Panc1 (cell line): ENCODE measurements around the gene TBC1D10A. TPM values are rescaled to one million over a fixed set of nuclear protein-coding genes. Genes with fewer than 3 reads are reported as not detected.

ENCODE experiments used
- ATAC-seq: fragments of 200-7000 bp; cut with Tn5 transposase; 2 replicates; pipeline ENCODE4 v1.9.1; 2020; ENCODE audit warnings: mild to moderate bottlenecking, moderate library complexity
- BruUV-seq: library from RNA; stranded (reverse); fragments of 400-500 nt; replicated peaks from 2 replicates; lab custom pipeline; 2021; lab: Mats Ljungman, UMichigan
- CTCF ChIA-PET: fragments of 300-600 bp; sonication (Branson Sonifier 250); formaldehyde crosslinking; loops from one replicate; lab custom pipeline; 2022; ENCODE audit warnings: antibody characterized with exemption; lab: Charles Lee
- POLR2A ChIA-PET: fragments of 300-600 bp; sonication (Branson Sonifier 250); formaldehyde crosslinking; loops from one replicate; lab custom pipeline; 2022; ENCODE audit warnings: antibody characterized with exemption; lab: Charles Lee
- DNase-seq: peaks from one replicate; pipeline ENCODE4 v3.0.0-alpha.2; 2010; ENCODE audit warnings: low read depth, low spot score
- H3K27ac ChIP-seq: 2 replicates; pipeline ENCODE4 v1.5.1; 2011; ENCODE audit warnings: mild to moderate bottlenecking, low read length, inconsistent platforms
- H3K27me3 ChIP-seq: fragments of 200-500 bp; sonication (Bioruptor generic); 2 replicates; pipeline ENCODE4 v1.6.0; 2014; ENCODE audit warnings: low read length, inconsistent platforms; ENCODE audit not compliant: control insufficient read depth, insufficient read depth
- H3K36me3 ChIP-seq: fragments of 200-500 bp; sonication (Bioruptor generic); 2 replicates; pipeline ENCODE4 v1.5.1; 2014; ENCODE audit warnings: inconsistent platforms, mild to moderate bottlenecking, low read length, moderate library complexity; ENCODE audit not compliant: control insufficient read depth, insufficient read depth
- H3K4me1 ChIP-seq: 2 replicates; pipeline ENCODE4 v1.5.1; 2011; ENCODE audit warnings: inconsistent platforms, mild to moderate bottlenecking, low read length, moderate library complexity; ENCODE audit not compliant: control insufficient read depth, insufficient read depth
- H3K4me3 ChIP-seq, 2 experiments: 2 replicates each; pipeline ENCODE4 v1.5.1; 2011 to 2012; ENCODE audit warnings: low read depth in 2 of 2, low read length in 2 of 2, mild to moderate bottlenecking in 2 of 2, inconsistent platforms in 1 of 2, moderate library complexity in 1 of 2
- H3K9me3 ChIP-seq: fragments of 200-500 bp; sonication (Bioruptor generic); 2 replicates; pipeline ENCODE4 v1.5.1; 2014; ENCODE audit warnings: low read depth, mild to moderate bottlenecking, inconsistent platforms, low read length, moderate library complexity; ENCODE audit not compliant: control insufficient read depth, insufficient read depth
- POLR2AphosphoS5 ChIP-seq: IDR thresholded peaks from 2 replicates; pipeline ENCODE4 v1.6.1; 2012; ENCODE audit warnings: mild to moderate bottlenecking, low read depth, low read length, moderate library complexity
- SIN3A ChIP-seq: IDR thresholded peaks from 2 replicates; pipeline ENCODE4 v1.6.1; 2012; ENCODE audit warnings: low read depth, mild to moderate bottlenecking, low read length, moderate library complexity, borderline replicate concordance; ENCODE audit not compliant: insufficient read depth
- TCF7L2 ChIP-seq: IDR thresholded peaks from 2 replicates; pipeline ENCODE4 v1.6.1; 2011; ENCODE audit warnings: mild to moderate bottlenecking, low read depth, low read length, inconsistent platforms
- in situ Hi-C: cut with HindIII; loops from 2 replicates; pipeline ENCODE4 v1.10.0; 2016; ENCODE audit warnings: low sequenced_read_pairs, low pct_unique_long_range_greater_than_20kb
- intact Hi-C: fragments of 100-400 bp; cut with micrococcal nuclease; formaldehyde crosslinking; loops from one replicate; pipeline ENCODE4 v1.10.0; 2022; ENCODE audit not compliant: unreplicated experiment
- total RNA-seq: library from RNA; stranded (reverse); gene quantifications from one replicate; pipeline ENCODE4 v1.2.1, GENCODE V29; 2021; ENCODE audit not compliant: unreplicated experiment
- TF ChIP-seq, protein P1 (sequence below): fragments of 450-650 bp; IDR thresholded peaks from 2 replicates; pipeline ENCODE4 v1.5.1; 2017; ENCODE audit warnings: mild to moderate bottlenecking
- TF ChIP-seq, protein P2 (sequence below), 2 experiments: IDR thresholded peaks; 2 replicates each; pipeline ENCODE4 v1.6.1; 2011 to 2012; ENCODE audit warnings: low read depth in 2 of 2, control low read depth in 1 of 2, low read length in 1 of 2, mild to moderate bottlenecking in 1 of 2, moderate library complexity in 1 of 2; ENCODE audit not compliant: insufficient read depth in 1 of 2

TBC1D10A gene
- total RNA-seq, 1 experiment from 2014 or later, result 14.9 TPM

DNA sequence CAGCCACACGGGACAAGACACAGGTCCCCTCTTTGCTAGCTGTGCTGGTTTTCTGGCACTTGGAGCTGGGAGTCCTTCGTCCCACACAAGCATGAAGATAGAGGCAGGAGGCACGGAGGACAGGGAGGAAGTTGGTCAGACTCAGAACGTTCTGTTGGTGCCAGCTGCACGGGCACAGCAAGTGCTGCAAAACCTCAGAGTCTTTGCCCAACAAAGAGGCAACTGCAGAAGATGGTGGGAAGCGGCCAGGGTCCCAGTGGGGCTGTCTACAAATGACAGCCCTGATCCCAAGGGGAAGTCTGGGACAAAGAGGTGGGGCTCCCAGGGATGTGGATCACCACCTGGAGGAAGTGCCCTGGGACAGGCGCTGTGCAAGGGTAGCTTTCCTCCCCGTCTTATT is 50.7 kb downstream of the TBC1D10A start:
- in situ Hi-C loops, result no loop called here
- TF ChIP-seq, protein P1, sequence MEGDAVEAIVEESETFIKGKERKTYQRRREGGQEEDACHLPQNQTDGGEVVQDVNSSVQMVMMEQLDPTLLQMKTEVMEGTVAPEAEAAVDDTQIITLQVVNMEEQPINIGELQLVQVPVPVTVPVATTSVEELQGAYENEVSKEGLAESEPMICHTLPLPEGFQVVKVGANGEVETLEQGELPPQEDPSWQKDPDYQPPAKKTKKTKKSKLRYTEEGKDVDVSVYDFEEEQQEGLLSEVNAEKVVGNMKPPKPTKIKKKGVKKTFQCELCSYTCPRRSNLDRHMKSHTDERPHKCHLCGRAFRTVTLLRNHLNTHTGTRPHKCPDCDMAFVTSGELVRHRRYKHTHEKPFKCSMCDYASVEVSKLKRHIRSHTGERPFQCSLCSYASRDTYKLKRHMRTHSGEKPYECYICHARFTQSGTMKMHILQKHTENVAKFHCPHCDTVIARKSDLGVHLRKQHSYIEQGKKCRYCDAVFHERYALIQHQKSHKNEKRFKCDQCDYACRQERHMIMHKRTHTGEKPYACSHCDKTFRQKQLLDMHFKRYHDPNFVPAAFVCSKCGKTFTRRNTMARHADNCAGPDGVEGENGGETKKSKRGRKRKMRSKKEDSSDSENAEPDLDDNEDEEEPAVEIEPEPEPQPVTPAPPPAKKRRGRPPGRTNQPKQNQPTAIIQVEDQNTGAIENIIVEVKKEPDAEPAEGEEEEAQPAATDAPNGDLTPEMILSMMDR, result no peak
- TF ChIP-seq, protein P2, sequence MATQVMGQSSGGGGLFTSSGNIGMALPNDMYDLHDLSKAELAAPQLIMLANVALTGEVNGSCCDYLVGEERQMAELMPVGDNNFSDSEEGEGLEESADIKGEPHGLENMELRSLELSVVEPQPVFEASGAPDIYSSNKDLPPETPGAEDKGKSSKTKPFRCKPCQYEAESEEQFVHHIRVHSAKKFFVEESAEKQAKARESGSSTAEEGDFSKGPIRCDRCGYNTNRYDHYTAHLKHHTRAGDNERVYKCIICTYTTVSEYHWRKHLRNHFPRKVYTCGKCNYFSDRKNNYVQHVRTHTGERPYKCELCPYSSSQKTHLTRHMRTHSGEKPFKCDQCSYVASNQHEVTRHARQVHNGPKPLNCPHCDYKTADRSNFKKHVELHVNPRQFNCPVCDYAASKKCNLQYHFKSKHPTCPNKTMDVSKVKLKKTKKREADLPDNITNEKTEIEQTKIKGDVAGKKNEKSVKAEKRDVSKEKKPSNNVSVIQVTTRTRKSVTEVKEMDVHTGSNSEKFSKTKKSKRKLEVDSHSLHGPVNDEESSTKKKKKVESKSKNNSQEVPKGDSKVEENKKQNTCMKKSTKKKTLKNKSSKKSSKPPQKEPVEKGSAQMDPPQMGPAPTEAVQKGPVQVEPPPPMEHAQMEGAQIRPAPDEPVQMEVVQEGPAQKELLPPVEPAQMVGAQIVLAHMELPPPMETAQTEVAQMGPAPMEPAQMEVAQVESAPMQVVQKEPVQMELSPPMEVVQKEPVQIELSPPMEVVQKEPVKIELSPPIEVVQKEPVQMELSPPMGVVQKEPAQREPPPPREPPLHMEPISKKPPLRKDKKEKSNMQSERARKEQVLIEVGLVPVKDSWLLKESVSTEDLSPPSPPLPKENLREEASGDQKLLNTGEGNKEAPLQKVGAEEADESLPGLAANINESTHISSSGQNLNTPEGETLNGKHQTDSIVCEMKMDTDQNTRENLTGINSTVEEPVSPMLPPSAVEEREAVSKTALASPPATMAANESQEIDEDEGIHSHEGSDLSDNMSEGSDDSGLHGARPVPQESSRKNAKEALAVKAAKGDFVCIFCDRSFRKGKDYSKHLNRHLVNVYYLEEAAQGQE (IDR thresholded peaks at IDR 0.05; ENCODE audit: insufficient read depth in 1 of 2, low read depth in 2 of 2, low read length in 1 of 2), result no peak
- TF ChIP-seq SIN3A (no peak), TCF7L2 (no peak), POLR2AphosphoS5 (no peak)
- DNase-seq (no peak), ATAC-seq (no peak)
- intact Hi-C loops, result no loop called here
- H3K4me3 ChIP-seq, result no peak overlapping the region
- H3K27me3 ChIP-seq, result no peaks in the 10 kb centered on the region
- H3K36me3 ChIP-seq, result no peaks in the 10 kb centered on the region
- BruUV-seq, result no TSS peak
- no peaks in the 10 kb centered on the region for H3K9me3 ChIP-seq
- no peak overlapping the region for H3K27ac ChIP-seq
- ChIA-PET CTCF (interaction anchor here (0.6 kb wide), 1 partner anchor 79 kb away, joined by 3 read pairs; no protein-coding TSS in a partner anchor), POLR2A (no interaction called here)
- H3K4me1 ChIP-seq, result no peaks in the 10 kb centered on the region; the same call in 1 of the 2 replicates

DNA sequence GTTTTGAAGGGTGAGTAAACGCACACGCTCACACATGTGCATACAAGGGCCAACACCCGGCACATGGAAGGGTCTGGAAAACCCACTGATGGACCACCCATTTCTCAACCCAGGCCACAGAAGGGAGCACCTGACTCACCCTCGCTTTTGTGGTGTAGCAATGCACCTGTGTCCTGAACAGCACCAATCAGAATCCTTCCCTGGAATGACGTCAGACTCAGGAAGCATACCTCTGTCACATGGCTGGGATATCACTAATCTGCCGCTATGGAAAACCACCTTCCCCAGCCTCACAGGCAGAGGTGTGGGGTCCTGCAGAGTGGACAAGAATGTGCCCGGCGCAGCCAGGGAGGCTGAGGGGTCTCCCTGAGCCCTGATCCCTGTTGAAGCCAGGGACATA is 51.1 kb downstream of the TBC1D10A start:
- no TSS peak for BruUV-seq
- Histone ChIP-seq H3K9me3 (no peaks in the 10 kb centered on the region), H3K27ac (no peak overlapping the region), H3K36me3 (no peaks in the 10 kb centered on the region), H3K27me3 (no peaks in the 10 kb centered on the region), H3K4me3 (no peak overlapping the region), H3K4me1 (no peaks in the 10 kb centered on the region; the same call in 1 of the 2 replicates)
- TF ChIP-seq POLR2AphosphoS5, result no peak
- POLR2A ChIA-PET, result no interaction called here
- no peak for DNase-seq
- intact Hi-C loops (no loop called here), in situ Hi-C loops (no loop called here)
- no peak for ATAC-seq
- CTCF ChIA-PET, result interaction anchor here (0.6 kb wide), 1 partner anchor 79 kb away, joined by 3 read pairs; no protein-coding TSS in a partner anchor

DNA sequence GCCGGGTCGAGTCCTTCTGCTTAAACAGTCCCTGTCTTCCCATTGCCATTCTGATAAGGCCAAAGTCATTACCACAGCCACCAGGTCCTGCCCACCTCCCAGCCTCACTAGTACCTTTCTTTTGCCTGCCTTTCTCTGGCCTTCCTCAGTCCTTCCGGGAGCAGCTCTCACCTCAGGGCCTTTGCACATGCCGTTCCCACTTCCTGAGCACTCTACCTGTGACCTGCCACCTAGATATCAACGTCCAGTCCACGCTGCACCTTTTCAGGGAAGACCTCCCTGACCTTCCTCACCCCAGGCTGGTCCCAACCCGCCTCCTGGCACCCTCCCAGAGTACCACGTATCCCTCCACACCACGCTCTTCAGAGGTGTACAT is 52.3 kb downstream of the TBC1D10A start:
- Histone ChIP-seq H3K4me3 (no peak overlapping the region), H3K36me3 (no peaks in the 10 kb centered on the region), H3K27me3 (no peaks in the 10 kb centered on the region), H3K4me1 (no peaks in the 10 kb centered on the region; the same call in 1 of the 2 replicates), H3K27ac (no peak overlapping the region), H3K9me3 (no peaks in the 10 kb centered on the region)
- TF ChIP-seq SIN3A (no peak), TCF7L2 (no peak), POLR2AphosphoS5 (no peak)
- TF ChIP-seq, protein P2 (IDR thresholded peaks at IDR 0.05; ENCODE audit: insufficient read depth in 1 of 2, low read depth in 2 of 2, low read length in 1 of 2), result no peak
- TF ChIP-seq, protein P1, result no peak
- ChIA-PET POLR2A (no interaction called here), CTCF (no interaction called here)
- ATAC-seq (no peak), DNase-seq (no peak)
- intact Hi-C loops, result no loop called here
- no TSS peak for BruUV-seq
- in situ Hi-C loops, result no loop called here
